CD14-positive monocyte (primary cell): ENCODE data around the gene MYRF. TPM values are rescaled to one million over a fixed set of nuclear protein-coding genes. Genes with fewer than 3 reads are reported as not detected.

Experiments used
- DNase-seq, 3 donors: peaks; one replicate each; pipeline ENCODE4 v3.0.0-alpha.2; 2011 to 2022
- H2AFZ ChIP-seq: 2 replicates; pipeline ENCODE4 v1.6.0; 2012; ENCODE audit warnings: mild to moderate bottlenecking, low read depth, low read length, inconsistent platforms; ENCODE audit not compliant: insufficient read depth, poor library complexity, severe bottlenecking
- H3K27ac ChIP-seq, 2 donors: 1 replicate in 1 of 2; 2 replicates in 1 of 2; pipeline ENCODE4 v1.5.1; 2012 to 2013; ENCODE audit warnings: low read length in 2 of 2, control low read depth in 1 of 2, inconsistent platforms in 1 of 2, low read depth in 1 of 2, mild to moderate bottlenecking in 1 of 2
- H3K27me3 ChIP-seq, 2 donors: one replicate each; pipeline versions ENCODE4 v1.6.0 to v1.6.1; 2011 to 2013; ENCODE audit warnings: low read length in 2 of 2; ENCODE audit not compliant: control insufficient read depth in 2 of 2, insufficient read depth in 2 of 2
- H3K36me3 ChIP-seq, 2 donors: replicated peaks in 1 of 2; 1 replicate in 1 of 2; 2 replicates in 1 of 2; pipeline versions ENCODE4 v1.5.1 to v1.6.1; 2012 to 2013; ENCODE audit warnings: low read length in 2 of 2, control low read depth in 1 of 2, inconsistent platforms in 1 of 2, mild to moderate bottlenecking in 1 of 2; ENCODE audit not compliant: insufficient read depth in 2 of 2, control insufficient read depth in 1 of 2
- H3K4me1 ChIP-seq, 2 donors: 1 replicate in 1 of 2; 2 replicates in 1 of 2; pipeline versions ENCODE4 v1.5.1 to v1.6.1; 2012 to 2013; ENCODE audit warnings: low read length in 2 of 2, control low read depth in 1 of 2, inconsistent platforms in 1 of 2, mild to moderate bottlenecking in 1 of 2, moderate library complexity in 1 of 2; ENCODE audit not compliant: insufficient read depth in 2 of 2, control insufficient read depth in 1 of 2
- H3K4me2 ChIP-seq: replicated peaks from 2 replicates; pipeline ENCODE3; 2012; ENCODE audit warnings: low read length, moderate library complexity, mild to moderate bottlenecking; ENCODE audit not compliant: poor library complexity, severe bottlenecking; ENCODE audit errors: extremely low read depth
- H3K4me3 ChIP-seq, 3 experiments: fragments of 200-600 bp in 1 of 3; sonication (generic) in 1 of 3; replicated peaks in 1 of 3; 1 replicate in 2 of 3; 2 replicates in 1 of 3; pipeline ENCODE4 v1.5.1; 2011 to 2013; ENCODE audit warnings: low read length in 3 of 3, mild to moderate bottlenecking in 3 of 3, control low read depth in 2 of 3, low read depth in 2 of 3, inconsistent platforms in 1 of 3, moderate library complexity in 1 of 3
- H3K79me2 ChIP-seq: 2 replicates; pipeline ENCODE4 v1.6.0; 2012; ENCODE audit warnings: mild to moderate bottlenecking, control low read depth, inconsistent platforms, low read length, moderate library complexity; ENCODE audit not compliant: insufficient read depth
- H3K9ac ChIP-seq: 2 replicates; pipeline ENCODE4 v1.6.0; 2017; ENCODE audit warnings: low read length, mild to moderate bottlenecking; ENCODE audit not compliant: insufficient read depth, poor library complexity, severe bottlenecking
- H3K9me3 ChIP-seq, 2 donors: replicated peaks in 1 of 2; 1 replicate in 1 of 2; 2 replicates in 1 of 2; pipeline versions ENCODE4 v1.5.1 to v1.6.1; 2012 to 2013; ENCODE audit warnings: low read length in 2 of 2, control low read depth in 1 of 2; ENCODE audit not compliant: control insufficient read depth in 1 of 2, insufficient read depth in 1 of 2
- H4K20me1 ChIP-seq: 2 replicates; pipeline ENCODE4 v1.6.0; 2012; ENCODE audit warnings: mild to moderate bottlenecking, low read length, control low read depth, moderate library complexity; ENCODE audit not compliant: insufficient read depth
- H3K27ac Mint-ChIP-seq, 7 donors: one replicate each; pipeline ENCODE4 v1.8.0; 2020; ENCODE audit warnings: mild to moderate bottlenecking in 7 of 7, mixed read lengths in 7 of 7, moderate library complexity in 6 of 7, inconsistent platforms in 2 of 7
- H3K27me3 Mint-ChIP-seq, 3 donors: one replicate each; pipeline ENCODE4 v1.8.0; 2021 to 2022; ENCODE audit warnings: low read depth in 3 of 3, mild to moderate bottlenecking in 3 of 3, mixed read lengths in 3 of 3, moderate library complexity in 3 of 3, inconsistent platforms in 1 of 3
- H3K36me3 Mint-ChIP-seq, 2 donors: one replicate each; pipeline ENCODE4 v1.8.0; 2020; ENCODE audit warnings: mixed read lengths in 2 of 2, inconsistent platforms in 1 of 2, mild to moderate bottlenecking in 1 of 2
- H3K4me1 Mint-ChIP-seq: one replicate; pipeline ENCODE4 v1.8.0; 2020; ENCODE audit warnings: mild to moderate bottlenecking, mixed read lengths
- H3K4me3 Mint-ChIP-seq, 2 donors: one replicate each; pipeline ENCODE4 v1.8.0; 2020; ENCODE audit warnings: mild to moderate bottlenecking in 2 of 2, mixed read lengths in 2 of 2, moderate library complexity in 1 of 2
- H3K9me3 Mint-ChIP-seq, 7 donors: one replicate each; pipeline ENCODE4 v1.8.0; 2020 to 2022; ENCODE audit warnings: mixed read lengths in 7 of 7, mild to moderate bottlenecking in 6 of 7, moderate library complexity in 6 of 7, inconsistent platforms in 2 of 7
- CTCF ChIP-seq: fragments of 200-600 bp; IDR thresholded peaks from one replicate; pipeline ENCODE4 v1.8.0; 2022; ENCODE audit warnings: antibody characterized with exemption, mild to moderate bottlenecking
- WGBS: methylation state at CpG from one replicate; pipeline ENCODE4 v1.1.5; 2013; ENCODE audit warnings: missing lambda C conversion rate; ENCODE audit not compliant: insufficient coverage; 5-methylcytosine and 5-hydroxymethylcytosine counted together
- intact Hi-C, 2 donors: fragments of 100-400 bp; cut with micrococcal nuclease; formaldehyde crosslinking; loops; one replicate each; pipeline versions ENCODE4 v1.15.0 to v1.15.1; 2023
- polyA plus RNA-seq, 3 donors: library from polyadenylated mRNA; depleted of rRNA in 1 of 3; unstranded in 2 of 3; stranded (reverse) in 1 of 3; fragments of 300-500 nt in 2 of 3; fragments of >200 nt in 1 of 3; fragmentation: Illumina TruSeq in 2 of 3; gene quantifications; 1 replicate in 2 of 3; 2 replicates in 1 of 3; pipeline ENCODE4 v1.2.3, GENCODE V29; 2012 to 2021

MYRF gene
- polyA plus RNA-seq, 3 donors = 0.18 to 0.19 TPM; not detected in 1

DNA sequence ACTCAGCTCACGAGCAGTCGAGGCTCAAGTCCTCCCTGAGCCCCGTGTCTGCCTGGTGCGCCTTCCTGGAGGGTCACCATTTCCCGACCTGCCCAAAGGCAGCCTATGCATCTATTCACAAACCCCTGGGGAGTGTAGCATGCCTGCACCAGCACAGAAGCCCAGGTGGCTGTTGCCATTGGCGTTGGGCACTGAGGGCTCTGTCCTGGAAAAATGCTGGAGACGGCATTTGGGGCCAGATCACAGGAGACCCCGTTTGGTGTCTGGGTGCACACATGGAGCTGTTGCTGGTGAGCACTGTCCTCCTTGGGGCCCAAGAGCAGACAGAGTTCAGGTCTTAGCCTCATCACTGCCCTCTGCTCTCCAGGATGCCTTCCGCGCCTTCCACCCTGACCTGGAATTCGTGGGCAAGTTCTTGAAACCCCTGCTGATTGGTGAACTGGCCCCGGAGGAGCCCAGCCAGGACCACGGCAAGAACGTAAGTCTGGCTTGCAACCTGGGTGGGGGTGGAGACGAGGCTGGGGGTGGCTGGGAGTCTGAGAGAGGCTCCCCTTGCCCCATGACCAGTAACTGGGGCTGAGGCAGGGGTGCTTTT is 85.1 kb downstream of the MYRF start:
- H3K9me3 Mint-ChIP-seq = peaks cover 0 to 2% (median 0%) of the 10 kb centered on the region in 7 donors
- H3K4me1 ChIP-seq = peaks cover 27 to 31% of the 10 kb centered on the region in 2 donors
- H3K4me2 ChIP-seq = no peak overlapping the region
- TF ChIP-seq CTCF = no peak
- H3K27me3 ChIP-seq = no peaks in the 10 kb centered on the region
- H2AFZ ChIP-seq = no peak overlapping the region
- H3K4me1 Mint-ChIP-seq = peaks cover 39% of the 10 kb centered on the region
- peak overlapping the region in 2 of 7 donors; percentile 19 to 31 for H3K27ac Mint-ChIP-seq
- no peak overlapping the region for H3K4me3 ChIP-seq
- no peaks in the 10 kb centered on the region for H3K9me3 ChIP-seq
- H3K79me2 ChIP-seq = peaks cover 13% of the 10 kb centered on the region
- WGBS = 98% methylated on average over 12 of the region's 15 CpGs
- intact Hi-C loops = no loop called here
- peaks cover 0 to 5% (median 2%) of the 10 kb centered on the region in 3 donors for H3K27me3 Mint-ChIP-seq
- H3K9ac ChIP-seq = no peak overlapping the region
- H3K36me3 ChIP-seq = peaks cover 12 to 28% of the 10 kb centered on the region in 2 donors
- no peak overlapping the region for H3K27ac ChIP-seq
- H3K36me3 Mint-ChIP-seq = peaks cover 27 to 55% of the 10 kb centered on the region in 2 donors
- H4K20me1 ChIP-seq = no peaks in the 10 kb centered on the region
- DNase-seq = no peak
- H3K4me3 Mint-ChIP-seq = no peak overlapping the region

Other genes with a start within 250 kb of the MYRF start
- gene LRRC10B, start 243.9 kb upstream of the MYRF start, polyA plus RNA-seq = not detected
- gene SYT7, start 171.6 kb upstream of the MYRF start, polyA plus RNA-seq = not detected
- gene DAGLA, start 72.2 kb upstream of the MYRF start, polyA plus RNA-seq = 1 to 10 TPM in 1 of 3 donors, under 1 TPM in 2; 0.16 to 6.7 (median 0.73) TPM
- 100 to 1,000 TPM; 199 to 224 (median 220) TPM for gene TMEM258, start 40.0 kb downstream of the MYRF start, polyA plus RNA-seq
- 1 to 10 TPM; 3.5 to 6.4 (median 4.3) TPM for gene FEN1, start 40.3 kb downstream of the MYRF start, polyA plus RNA-seq
- gene FADS1, start 64.4 kb downstream of the MYRF start, polyA plus RNA-seq = 10 to 100 TPM; 10.6 to 31.8 (median 29.2) TPM
- 10 to 100 TPM in 1 of 3 donors, 1 to 10 TPM in 2; 5.1 to 19.9 (median 6.4) TPM for gene FADS2, start 75.7 kb downstream of the MYRF start, polyA plus RNA-seq
- 1 to 10 TPM; 2.5 to 6.8 (median 5.8) TPM for gene FADS3, start 138.9 kb downstream of the MYRF start, polyA plus RNA-seq
- under 1 TPM in 1 of 3 donors, not detected in 2; 0.13 TPM for gene RAB3IL1, start 164.9 kb downstream of the MYRF start, polyA plus RNA-seq
- gene BEST1, start 197.7 kb downstream of the MYRF start, polyA plus RNA-seq = 10 to 100 TPM in 1 of 3 donors, 1 to 10 TPM in 2; 5.9 to 24.9 (median 7.4) TPM
- over 10,000 TPM in 2 of 3 donors, 1,000 to 10,000 TPM in 1; 8,968 to 15,394 (median 11,239) TPM for gene FTH1, start 215.0 kb downstream of the MYRF start, polyA plus RNA-seq